Neural cell (in vitro differentiated cells): ENCODE data around the gene PRRC2B. TPM values are rescaled to one million over a fixed set of nuclear protein-coding genes. Genes with fewer than 3 reads are reported as not detected.
"Not testable (repeated sequence)": the region's sequence is repeated elsewhere in the genome, so short reads cannot be mapped to it uniquely, and the experiment has no call there.

Source experiments
- H2AFZ ChIP-seq: fragments of 200-600, 300-800 bp; sonication (generic), shearing (Covaris generic); 2 replicates; pipeline ENCODE4 v1.6.0; 2014; ENCODE audit warnings: low read depth, mild to moderate bottlenecking, antibody characterized with exemption, low read length, moderate library complexity
- H3F3A ChIP-seq: fragments of 200-600 bp; shearing (Covaris generic); 2 replicates; pipeline ENCODE4 v1.6.1; 2016; ENCODE audit warnings: mild to moderate bottlenecking, moderate library complexity, mixed read lengths, antibody characterized with exemption, low read length; ENCODE audit not compliant: insufficient read depth, poor library complexity, severe bottlenecking
- H3K27ac ChIP-seq: fragments of 200-600, 300-800 bp; sonication (generic), shearing (Covaris generic); 2 replicates; pipeline ENCODE4 v1.5.1; 2014; ENCODE audit warnings: mild to moderate bottlenecking, low read length, moderate library complexity
- H3K27me3 ChIP-seq: fragments of 300-800, 200-600 bp; sonication (generic), shearing (Covaris generic); 2 replicates; pipeline ENCODE4 v1.6.0; 2014; ENCODE audit warnings: mild to moderate bottlenecking, low read depth, low read length, moderate library complexity; ENCODE audit not compliant: insufficient read depth
- H3K36me3 ChIP-seq: fragments of 300-800, 200-600 bp; sonication (generic), shearing (Covaris generic); 2 replicates; pipeline ENCODE4 v1.5.1; 2014; ENCODE audit warnings: mild to moderate bottlenecking, antibody characterized with exemption, low read length, moderate library complexity; ENCODE audit not compliant: insufficient read depth
- H3K4me2 ChIP-seq: fragments of 300-800, 200-600 bp; sonication (generic), shearing (Covaris generic); 2 replicates; pipeline ENCODE4 v1.6.0; 2014; ENCODE audit warnings: mild to moderate bottlenecking, low read length
- H3K4me3 ChIP-seq: fragments of 300-800, 200-600 bp; sonication (generic), shearing (Covaris generic); 2 replicates; pipeline ENCODE4 v1.5.1; 2014; ENCODE audit warnings: mild to moderate bottlenecking, low read length, moderate library complexity
- H3K79me2 ChIP-seq: fragments of 200-600 bp; shearing (Covaris generic); replicated peaks from 2 replicates; pipeline ENCODE4 v1.6.0; 2014; ENCODE audit warnings: mild to moderate bottlenecking, low read length, moderate library complexity; ENCODE audit not compliant: insufficient read depth
- H3K9ac ChIP-seq: fragments of 300-800, 200-600 bp; sonication (generic), shearing (Covaris generic); 2 replicates; pipeline ENCODE4 v1.6.1; 2016; ENCODE audit warnings: mild to moderate bottlenecking, low read length, mixed read lengths
- H3K9me2 ChIP-seq: fragments of 200-600 bp; shearing (Covaris generic); 2 replicates; pipeline ENCODE4 v1.6.1; 2016; ENCODE audit warnings: mild to moderate bottlenecking, low read length, mixed read lengths; ENCODE audit not compliant: insufficient read depth
- H3K9me3 ChIP-seq: fragments of 200-600, 300-800 bp; sonication (generic), shearing (Covaris generic); 2 replicates; pipeline ENCODE4 v1.6.1; 2016; ENCODE audit warnings: mild to moderate bottlenecking, mixed run types, low read length, moderate library complexity, mixed read lengths
- H4K20me1 ChIP-seq: fragments of 200-600 bp; shearing (Covaris generic); 2 replicates; pipeline ENCODE4 v1.6.1; 2016; ENCODE audit warnings: mild to moderate bottlenecking, mixed run types; ENCODE audit not compliant: insufficient read depth
- CTCF ChIP-seq: fragments of 450-650 bp; IDR thresholded peaks from 2 replicates; pipeline ENCODE4 v1.5.1; 2014; ENCODE audit warnings: antibody characterized with exemption, mild to moderate bottlenecking, moderate library complexity; ENCODE audit not compliant: poor library complexity, severe bottlenecking
- EP300 ChIP-seq: fragments of 450-650 bp; conservative IDR thresholded peaks from 2 replicates; pipeline ENCODE4 v1.6.1; 2014; ENCODE audit warnings: antibody characterized with exemption, mild to moderate bottlenecking, moderate library complexity; ENCODE audit not compliant: poor library complexity, severe bottlenecking
- EZH2 ChIP-seq: fragments of 200-600, 300-800 bp; shearing (Covaris generic), sonication (generic); IDR thresholded peaks from 2 replicates; pipeline ENCODE4 v1.6.1; 2014; ENCODE audit warnings: antibody characterized with exemption, low read length, borderline replicate concordance, mild to moderate bottlenecking; ENCODE audit not compliant: insufficient read depth, poor library complexity, severe bottlenecking
- MXI1 ChIP-seq: fragments of 450-650 bp; conservative IDR thresholded peaks from 2 replicates; pipeline ENCODE4 v1.6.1; 2014; ENCODE audit warnings: antibody characterized with exemption, mild to moderate bottlenecking; ENCODE audit not compliant: poor library complexity, severe bottlenecking
- POLR2AphosphoS5 ChIP-seq: IDR thresholded peaks from 2 replicates; pipeline ENCODE4 v1.6.1; 2012
- RAD21 ChIP-seq: fragments of 450-650 bp; conservative IDR thresholded peaks from 2 replicates; pipeline ENCODE4 v1.6.1; 2014; ENCODE audit warnings: antibody characterized with exemption, mild to moderate bottlenecking, moderate library complexity
- REST ChIP-seq: IDR thresholded peaks from 2 replicates; pipeline ENCODE4 v1.6.1; 2012; ENCODE audit warnings: borderline replicate concordance
- SMC3 ChIP-seq: fragments of 450-650 bp; conservative IDR thresholded peaks from 2 replicates; pipeline ENCODE4 v1.6.1; 2014; ENCODE audit warnings: antibody characterized with exemption, mild to moderate bottlenecking, moderate library complexity; ENCODE audit not compliant: poor library complexity
- TAF1 ChIP-seq: IDR thresholded peaks from 2 replicates; pipeline ENCODE4 v1.6.1; 2012; ENCODE audit warnings: low read depth
- polyA plus RNA-seq: library from polyadenylated mRNA; depleted of rRNA; stranded (reverse); fragments of >200 nt; gene quantifications from 2 replicates; pipeline ENCODE4 v1.2.3, GENCODE V29; 2014

Gene PRRC2B
- polyA plus RNA-seq, 1 donor from 2014 or later = 89.5 TPM

- Histone ChIP-seq H3K27ac (no peak overlapping the region), H3K27me3 (no peaks in the 10 kb centered on the region), H3K4me2 (no peak overlapping the region), H3F3A (no peaks in the 10 kb centered on the region), H3K9ac (no peak overlapping the region), H4K20me1 (peaks cover 6% of the 10 kb centered on the region), H3K9me3 (no peaks in the 10 kb centered on the region), H3K4me3 (no peak overlapping the region), H2AFZ (no peak overlapping the region), H3K79me2 (peaks cover 26% of the 10 kb centered on the region), H3K36me3 (peaks cover 7% of the 10 kb centered on the region), H3K9me2 (no peaks in the 10 kb centered on the region)
- TF ChIP-seq TAF1 (no peak), MXI1 (no peak), POLR2AphosphoS5 (no peak), RAD21 (no peak), REST (no peak), CTCF (no peak), SMC3 (no peak), EZH2 (no peak), EP300 (no peak)
These were observed 76.7 kb downstream of the PRRC2B start for GRCh38 chr9:131470581-131470991.

- H3K36me3 ChIP-seq = not testable (repeated sequence)
These were observed 78.2 kb downstream of the PRRC2B start for GRCh38 chr9:131472085-131472484.

More at GRCh38 chr9:131472085-131472484, 78.2 kb downstream of the PRRC2B start:
- H3K9me2 ChIP-seq, H3K27ac ChIP-seq, H3F3A ChIP-seq, H2AFZ ChIP-seq, H3K9ac ChIP-seq, H3K4me2 ChIP-seq, H3K4me3 ChIP-seq, H4K20me1 ChIP-seq, H3K9me3 ChIP-seq, H3K27me3 ChIP-seq: not testable (repeated sequence)
- peaks cover 23% of the 10 kb centered on the region for H3K79me2 ChIP-seq
